Measurements from ENCODE around the gene RAB8B.

Gene RAB8B

DNA sequence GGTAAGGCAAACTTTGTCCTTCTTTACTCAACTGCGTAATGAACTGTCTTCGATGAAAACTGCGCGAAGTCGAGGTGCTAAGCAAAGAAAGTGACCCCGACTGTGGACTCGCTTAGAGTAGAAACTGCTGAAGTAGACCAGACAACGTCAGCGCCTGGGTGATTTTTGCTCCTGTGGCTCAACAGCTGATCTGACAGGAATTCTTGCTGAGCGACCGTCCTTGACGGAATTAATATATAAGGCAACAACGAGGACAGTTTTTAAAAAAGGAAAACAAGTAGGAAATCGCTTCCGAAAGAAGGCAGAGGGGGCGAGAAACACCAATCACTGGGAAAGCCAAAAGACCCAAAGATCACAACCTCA lies 32.7 kb upstream of the RAB8B start:
- DNase-seq (ENCODE audit: low spot score), result peak; percentile 34
- no peak for TF ChIP-seq CTCF (IDR thresholded peaks at IDR 0.05; ENCODE audit: extremely low read depth, missing control alignments)

GRCh38 chr15:63157118-63157843 lies 32.1 kb upstream of the RAB8B start, which contains the start of gene RPS27L:
RPS27L (minus strand) TSS chr15:63157477; CDS start chr15:63157405, 72 bp downstream.
- TF ChIP-seq CTCF (IDR thresholded peaks at IDR 0.05; ENCODE audit: extremely low read depth, missing control alignments), result no peak
- peak; percentile 93 for DNase-seq (ENCODE audit: low spot score)

GRCh38 chr15:63157891-63158431 lies 31.4 kb upstream of the RAB8B start:
- no peak for TF ChIP-seq CTCF (IDR thresholded peaks at IDR 0.05; ENCODE audit: extremely low read depth, missing control alignments)
- DNase-seq (ENCODE audit: low spot score), result peak; percentile 65

GRCh38 chr15:63160638-63161037 lies 28.8 kb upstream of the RAB8B start:
- DNase-seq (ENCODE audit: low spot score), result no peak
- no peak for TF ChIP-seq CTCF (IDR thresholded peaks at IDR 0.05; ENCODE audit: extremely low read depth, missing control alignments)

- DNase-seq (ENCODE audit: low spot score), result no peak
- TF ChIP-seq CTCF (IDR thresholded peaks at IDR 0.05; ENCODE audit: extremely low read depth, missing control alignments), result no peak
Observed at GRCh38 chr15:63163217-63163616, 26.2 kb upstream of the RAB8B start.

DNA sequence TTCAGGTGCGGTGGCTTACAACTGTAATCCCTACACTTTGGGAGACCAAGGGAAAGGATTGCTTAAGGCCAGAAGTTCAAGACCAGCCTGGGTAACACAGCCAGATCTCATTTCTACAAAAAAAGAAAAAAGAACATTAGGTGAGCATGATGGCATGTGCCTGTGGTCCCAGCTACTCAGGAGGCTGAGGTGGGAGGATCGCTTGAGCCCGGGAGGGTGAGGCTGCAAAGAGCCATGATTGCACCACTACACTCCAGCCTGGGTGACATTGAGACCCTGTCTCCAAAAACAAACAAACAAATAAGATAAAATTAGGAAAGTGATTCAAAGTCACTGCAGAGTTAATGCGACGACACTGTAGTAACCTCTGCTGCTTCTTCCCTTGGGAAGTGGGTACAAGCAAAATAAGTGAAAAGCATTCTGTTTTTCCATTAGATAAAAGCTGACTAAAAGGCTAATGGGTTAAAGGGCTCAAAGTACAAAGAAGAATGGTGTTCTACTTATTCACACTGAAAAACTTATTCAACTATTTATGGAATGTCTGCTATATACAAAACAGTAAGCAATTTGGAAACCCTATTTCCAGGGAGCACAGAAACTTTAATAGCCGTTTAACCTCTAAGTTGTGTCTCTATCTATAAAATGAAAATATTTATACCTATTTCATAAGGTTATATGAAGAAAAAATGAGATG lies 24.1 kb upstream of the RAB8B start:
- TF ChIP-seq CTCF (IDR thresholded peaks at IDR 0.05; ENCODE audit: extremely low read depth, missing control alignments), result no peak
- no peak for DNase-seq (ENCODE audit: low spot score)

- no peak for TF ChIP-seq CTCF (IDR thresholded peaks at IDR 0.05; ENCODE audit: extremely low read depth, missing control alignments)
- no peak for DNase-seq (ENCODE audit: low spot score)
Observed at GRCh38 chr15:63166219-63166618, 23.2 kb upstream of the RAB8B start.
